Mesenchymal stem cell (in vitro differentiated cells and primary cell): ENCODE measurements around the gene NRG2.

Source experiments
- DNase-seq: peaks from one replicate; pipeline ENCODE4 v3.0.0-alpha.2; 2013
- H2AFZ ChIP-seq: one replicate; pipeline ENCODE4 v1.6.1; 2013; ENCODE audit warnings: low read depth, mild to moderate bottlenecking, control low read depth, inconsistent platforms, low read length, moderate library complexity
- H2AK5ac ChIP-seq: 2 replicates; pipeline ENCODE4 v1.6.1; 2013; ENCODE audit warnings: low read length, moderate library complexity, mild to moderate bottlenecking, inconsistent platforms; ENCODE audit not compliant: severe bottlenecking
- H2BK120ac ChIP-seq: one replicate; pipeline ENCODE4 v1.6.1; 2013; ENCODE audit warnings: low read depth, mild to moderate bottlenecking, inconsistent platforms, low read length, moderate library complexity
- H2BK12ac ChIP-seq, 2 experiments: one replicate each; pipeline ENCODE4 v1.6.1; 2013; ENCODE audit warnings: inconsistent platforms in 2 of 2, low read length in 2 of 2, mild to moderate bottlenecking in 2 of 2, moderate library complexity in 2 of 2, control low read depth in 1 of 2
- H2BK15ac ChIP-seq: one replicate; pipeline ENCODE4 v1.6.1; 2013; ENCODE audit warnings: mild to moderate bottlenecking, low read depth, inconsistent platforms; ENCODE audit not compliant: poor library complexity, severe bottlenecking
- H2BK5ac ChIP-seq: 2 replicates; pipeline ENCODE4 v1.6.1; 2013; ENCODE audit warnings: low read depth, mild to moderate bottlenecking, low read length, control low read depth, inconsistent platforms; ENCODE audit not compliant: poor library complexity, severe bottlenecking
- H3K14ac ChIP-seq, 2 experiments: one replicate each; pipeline ENCODE4 v1.6.1; 2013; ENCODE audit warnings: inconsistent platforms in 2 of 2, low read length in 2 of 2, control low read depth in 1 of 2, mild to moderate bottlenecking in 1 of 2, moderate library complexity in 1 of 2
- H3K18ac ChIP-seq, 2 experiments: one replicate each; pipeline ENCODE4 v1.6.1; 2013; ENCODE audit warnings: inconsistent platforms in 2 of 2, low read length in 2 of 2, control low read depth in 1 of 2, low read depth in 1 of 2, mild to moderate bottlenecking in 1 of 2
- H3K23ac ChIP-seq, 2 experiments: one replicate each; pipeline ENCODE4 v1.6.1; 2013; ENCODE audit warnings: inconsistent platforms in 2 of 2, low read length in 2 of 2, mild to moderate bottlenecking in 2 of 2, moderate library complexity in 2 of 2, control low read depth in 1 of 2
- H3K27ac ChIP-seq: 2 replicates; pipeline ENCODE4 v1.5.1; 2013; ENCODE audit warnings: mild to moderate bottlenecking, moderate library complexity, low read length, control low read depth, inconsistent platforms; ENCODE audit not compliant: poor library complexity, severe bottlenecking
- H3K27me3 ChIP-seq, 2 experiments: 2 replicates each; pipeline versions ENCODE4 v1.6.1 to v1.7.0; 2013; ENCODE audit warnings: low read length in 2 of 2, mild to moderate bottlenecking in 2 of 2, moderate library complexity in 2 of 2, control low read depth in 1 of 2, inconsistent platforms in 1 of 2; ENCODE audit not compliant: control insufficient read depth in 1 of 2, insufficient read depth in 1 of 2
- H3K36me3 ChIP-seq, 2 experiments: 2 replicates each; pipeline versions ENCODE4 v1.6.1 to v1.7.0; 2013; ENCODE audit warnings: low read length in 2 of 2, control low read depth in 1 of 2, inconsistent platforms in 1 of 2, low read depth in 1 of 2, mild to moderate bottlenecking in 1 of 2; ENCODE audit not compliant: insufficient read depth in 2 of 2, control insufficient read depth in 1 of 2
- H3K4ac ChIP-seq, 2 experiments: one replicate each; pipeline ENCODE4 v1.6.1; 2013; ENCODE audit warnings: inconsistent platforms in 2 of 2, low read length in 2 of 2, mild to moderate bottlenecking in 2 of 2, moderate library complexity in 2 of 2, control low read depth in 1 of 2, low read depth in 1 of 2
- H3K4me1 ChIP-seq: 2 replicates; pipeline ENCODE4 v1.6.1; 2013; ENCODE audit warnings: low read depth, low read length, control low read depth; ENCODE audit not compliant: control insufficient read depth, insufficient read depth
- H3K4me2 ChIP-seq: 2 replicates; pipeline ENCODE4 v1.6.1; 2013; ENCODE audit warnings: low read length, mild to moderate bottlenecking, inconsistent platforms; ENCODE audit not compliant: poor library complexity, severe bottlenecking
- H3K4me3 ChIP-seq, 2 experiments: 2 replicates each; pipeline versions ENCODE4 v1.5.1 to v1.7.0; 2013; ENCODE audit warnings: low read length in 2 of 2, mild to moderate bottlenecking in 2 of 2, control low read depth in 1 of 2, low read depth in 1 of 2; ENCODE audit not compliant: insufficient read depth in 1 of 2
- H3K79me1 ChIP-seq: replicated peaks from 2 replicates; pipeline ENCODE4 v1.6.1; 2013; ENCODE audit warnings: mild to moderate bottlenecking, control low read depth, low read length, inconsistent platforms; ENCODE audit not compliant: poor library complexity, severe bottlenecking
- H3K9ac ChIP-seq: 2 replicates; pipeline ENCODE4 v1.7.0; 2013; ENCODE audit warnings: mild to moderate bottlenecking, low read length, moderate library complexity
- H3K9me3 ChIP-seq: 2 replicates; pipeline ENCODE4 v1.7.0; 2013; ENCODE audit warnings: mild to moderate bottlenecking, low read length; ENCODE audit not compliant: control insufficient read depth
- H4K8ac ChIP-seq: one replicate; pipeline ENCODE4 v1.6.1; 2013; ENCODE audit warnings: inconsistent platforms, mild to moderate bottlenecking, low read length, moderate library complexity
- H4K91ac ChIP-seq: one replicate; pipeline ENCODE4 v1.6.1; 2013; ENCODE audit warnings: mild to moderate bottlenecking, low read length, inconsistent platforms
- WGBS: methylation state at CpG from one replicate; pipeline ENCODE4 v1.1.7; 2013; ENCODE audit warnings: mixed read lengths; 5-methylcytosine and 5-hydroxymethylcytosine counted together

Gene NRG2

DNA sequence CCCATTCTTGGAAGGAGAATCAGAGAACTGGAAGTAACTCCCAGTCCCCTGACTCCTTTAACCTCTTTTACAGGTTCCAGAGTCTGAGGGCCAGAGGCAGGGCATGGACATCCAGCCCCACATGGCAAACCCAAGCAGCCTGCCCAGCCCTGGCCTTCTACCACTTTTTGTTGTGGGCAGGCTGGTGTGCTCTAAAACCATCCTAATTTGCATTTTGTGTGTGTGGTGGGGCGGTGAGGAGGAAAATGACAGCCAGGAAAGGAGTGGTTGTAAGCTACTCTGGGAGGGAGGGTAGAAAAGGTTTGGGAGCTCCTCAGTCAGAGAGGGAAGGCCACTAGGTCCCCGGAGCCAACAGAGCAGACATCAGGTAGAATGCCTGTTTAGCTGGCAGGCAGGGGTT is 156.9 kb downstream of the NRG2 start:
- Histone ChIP-seq H4K8ac (no peak overlapping the region), H3K27me3 (peaks cover 15 to 90% of the 10 kb centered on the region in 2 experiments), H3K9ac (no peak overlapping the region), H3K9me3 (no peaks in the 10 kb centered on the region), H2BK5ac (no peak overlapping the region), H3K14ac (no peak overlapping the region), H2BK12ac (no peak overlapping the region), H3K23ac (no peak overlapping the region), H3K18ac (no peak overlapping the region), H2AK5ac (no peak overlapping the region), H3K79me1 (no peaks in the 10 kb centered on the region), H2AFZ (no peak overlapping the region), H3K4ac (no peak overlapping the region), H2BK120ac (no peak overlapping the region), H2BK15ac (no peak overlapping the region), H3K36me3 (peaks cover 0 to 8% of the 10 kb centered on the region in 2 experiments), H3K4me1 (no peaks in the 10 kb centered on the region), H3K27ac (no peak overlapping the region), H3K4me3 (no peak overlapping the region), H3K4me2 (no peak overlapping the region), H4K91ac (no peak overlapping the region)
- WGBS = 89% methylated on average over 2 of the region's 2 CpGs
- no peak for DNase-seq

- 96% methylated on average over 4 of the region's 4 CpGs for WGBS
- H3K9me3 ChIP-seq = no peaks in the 10 kb centered on the region
- no peak overlapping the region for H3K4me2 ChIP-seq
- H3K14ac ChIP-seq = no peak overlapping the region
- H3K4ac ChIP-seq = no peak overlapping the region
- no peak overlapping the region for H2AK5ac ChIP-seq
- no peak overlapping the region for H4K91ac ChIP-seq
- H2BK5ac ChIP-seq = no peak overlapping the region
- H2BK15ac ChIP-seq = no peak overlapping the region
- no peak overlapping the region for H3K18ac ChIP-seq
- H3K4me3 ChIP-seq = no peak overlapping the region
- H2BK12ac ChIP-seq = no peak overlapping the region
- no peaks in the 10 kb centered on the region for H3K79me1 ChIP-seq
- H3K27ac ChIP-seq = no peak overlapping the region
- no peak overlapping the region for H2AFZ ChIP-seq
- peaks cover 0 to 8% of the 10 kb centered on the region in 2 experiments for H3K36me3 ChIP-seq
- no peak overlapping the region for H2BK120ac ChIP-seq
- H3K27me3 ChIP-seq = peaks cover 11 to 90% of the 10 kb centered on the region in 2 experiments
- no peaks in the 10 kb centered on the region for H3K4me1 ChIP-seq
- H3K23ac ChIP-seq = no peak overlapping the region
- no peak for DNase-seq
- no peak overlapping the region for H3K9ac ChIP-seq
- no peak overlapping the region for H4K8ac ChIP-seq
Measured at GRCh38 chr5:139885857-139886208, 157.3 kb downstream of the NRG2 start.

GRCh38 chr5:139885172-139885856 is 157.8 kb downstream of the NRG2 start:
- 71% methylated on average over 14 of the region's 15 CpGs for WGBS
- H3K18ac ChIP-seq = no peak overlapping the region
- peaks cover 8 to 89% of the 10 kb centered on the region in 2 experiments for H3K27me3 ChIP-seq
- H3K4me2 ChIP-seq = no peak overlapping the region
- H3K27ac ChIP-seq = no peak overlapping the region
- H2BK15ac ChIP-seq = no peak overlapping the region
- no peaks in the 10 kb centered on the region for H3K4me1 ChIP-seq
- H3K9ac ChIP-seq = no peak overlapping the region
- no peak overlapping the region for H2BK120ac ChIP-seq
- no peak overlapping the region for H4K91ac ChIP-seq
- no peak overlapping the region for H2AK5ac ChIP-seq
- no peak overlapping the region for H4K8ac ChIP-seq
- no peak overlapping the region for H3K14ac ChIP-seq
- DNase-seq = no peak
- H2BK5ac ChIP-seq = no peak overlapping the region
- no peak overlapping the region for H3K23ac ChIP-seq
- H3K4ac ChIP-seq = no peak overlapping the region
- H2BK12ac ChIP-seq = no peak overlapping the region
- no peak overlapping the region for H2AFZ ChIP-seq
- H3K4me3 ChIP-seq = no peak overlapping the region
- no peaks in the 10 kb centered on the region for H3K79me1 ChIP-seq
- no peaks in the 10 kb centered on the region for H3K9me3 ChIP-seq
- peaks cover 0 to 8% of the 10 kb centered on the region in 2 experiments for H3K36me3 ChIP-seq

- Histone ChIP-seq H3K4ac (no peak overlapping the region), H2BK120ac (no peak overlapping the region), H2BK5ac (no peak overlapping the region), H3K9me3 (no peaks in the 10 kb centered on the region), H3K79me1 (no peaks in the 10 kb centered on the region), H3K27ac (no peak overlapping the region), H4K8ac (no peak overlapping the region), H2AFZ (no peak overlapping the region), H2BK12ac (no peak overlapping the region), H3K4me2 (no peak overlapping the region), H4K91ac (peak overlapping the region; percentile 9), H3K4me3 (no peak overlapping the region), H2BK15ac (no peak overlapping the region), H3K36me3 (peaks cover 0 to 8% of the 10 kb centered on the region in 2 experiments), H3K4me1 (no peaks in the 10 kb centered on the region), H3K14ac (no peak overlapping the region), H3K27me3 (peaks cover 8 to 90% of the 10 kb centered on the region in 2 experiments), H3K23ac (no peak overlapping the region), H2AK5ac (no peak overlapping the region), H3K18ac (no peak overlapping the region), H3K9ac (no peak overlapping the region)
- DNase-seq = no peak
- 27% methylated on average over 3 of the region's 3 CpGs for WGBS
Measured at GRCh38 chr5:139884734-139885133, 158.4 kb downstream of the NRG2 start.
